DOHH2 (cell line): ENCODE results near the gene TET2.
"Not testable (repeated sequence)": the region's sequence is repeated elsewhere in the genome, so short reads cannot be mapped to it uniquely, and the experiment has no call there.

Source experiments
- H3F3A ChIP-seq: fragments of 200-600 bp; sonication (generic), shearing (Covaris generic); 2 replicates; pipeline ENCODE4 v1.6.0; 2016; ENCODE audit warnings: antibody characterized with exemption, mild to moderate bottlenecking; ENCODE audit not compliant: control insufficient read depth, insufficient read depth
- H3K27ac ChIP-seq: fragments of 200-600 bp; sonication (generic); 2 replicates; pipeline ENCODE4 v1.5.1; 2014; ENCODE audit warnings: low read depth, mild to moderate bottlenecking, low read length, moderate library complexity
- H3K27me3 ChIP-seq: fragments of 200-600 bp; sonication (generic); 2 replicates; pipeline ENCODE4 v1.6.1; 2014; ENCODE audit warnings: mild to moderate bottlenecking, low read length, mixed read lengths; ENCODE audit not compliant: control insufficient read depth
- H3K36me3 ChIP-seq: fragments of 200-600 bp; sonication (generic); 2 replicates; pipeline ENCODE4 v1.6.1; 2014; ENCODE audit warnings: mild to moderate bottlenecking, low read length, moderate library complexity, mixed read lengths; ENCODE audit not compliant: control insufficient read depth
- H3K4me1 ChIP-seq: fragments of 200-600 bp; sonication (generic); 2 replicates; pipeline ENCODE4 v1.6.1; 2014; ENCODE audit warnings: mild to moderate bottlenecking, low read length, mixed read lengths; ENCODE audit not compliant: control insufficient read depth
- H3K4me2 ChIP-seq: fragments of 200-600 bp; sonication (generic); 2 replicates; pipeline ENCODE4 v1.6.0; 2014; ENCODE audit warnings: mild to moderate bottlenecking, low read length, moderate library complexity
- H3K4me3 ChIP-seq: fragments of 200-600 bp; sonication (generic); 2 replicates; pipeline ENCODE4 v1.5.1; 2014; ENCODE audit warnings: mild to moderate bottlenecking, low read length, mixed read lengths
- H3K79me2 ChIP-seq: fragments of 200-600 bp; sonication (generic); 2 replicates; pipeline ENCODE4 v1.6.1; 2014; ENCODE audit warnings: mild to moderate bottlenecking, low read length, mixed read lengths; ENCODE audit not compliant: control insufficient read depth
- H3K9me2 ChIP-seq: fragments of 200-600 bp; sonication (generic); replicated peaks from 2 replicates; pipeline ENCODE4 v1.6.1; 2014; ENCODE audit warnings: mild to moderate bottlenecking, low read length, mixed read lengths; ENCODE audit not compliant: control insufficient read depth
- H3K9me3 ChIP-seq: fragments of 200-600 bp; sonication (generic); 2 replicates; pipeline ENCODE4 v1.6.1; 2014; ENCODE audit warnings: antibody characterized with exemption, low read length, mixed read lengths; ENCODE audit not compliant: control insufficient read depth, insufficient read depth
- H4K20me1 ChIP-seq: fragments of 200-600 bp; sonication (generic); 2 replicates; pipeline ENCODE4 v1.6.0; 2014; ENCODE audit warnings: low read depth, mild to moderate bottlenecking, antibody characterized with exemption, low read length, moderate library complexity; ENCODE audit not compliant: control insufficient read depth, insufficient read depth
- EZH2phosphoT487 ChIP-seq: fragments of 200-600 bp; sonication (generic); IDR thresholded peaks from 2 replicates; pipeline ENCODE4 v1.6.1; 2017; ENCODE audit warnings: borderline replicate concordance, mild to moderate bottlenecking, antibody characterized with exemption, low read length, moderate library complexity, mixed read lengths
- TF ChIP-seq, protein P1 (sequence below): fragments of 200-600 bp; sonication (generic); IDR thresholded peaks from one replicate; pipeline ENCODE4 v1.5.1; 2014; ENCODE audit warnings: antibody characterized with exemption, mild to moderate bottlenecking, low read depth, low read length; ENCODE audit not compliant: poor library complexity, severe bottlenecking

The TET2 gene

GRCh38 chr4:105296672-105297071, 150.0 kb downstream of the TET2 start:
- no peaks in the 10 kb centered on the region for H3K4me1 ChIP-seq
- TF ChIP-seq, protein P1, sequence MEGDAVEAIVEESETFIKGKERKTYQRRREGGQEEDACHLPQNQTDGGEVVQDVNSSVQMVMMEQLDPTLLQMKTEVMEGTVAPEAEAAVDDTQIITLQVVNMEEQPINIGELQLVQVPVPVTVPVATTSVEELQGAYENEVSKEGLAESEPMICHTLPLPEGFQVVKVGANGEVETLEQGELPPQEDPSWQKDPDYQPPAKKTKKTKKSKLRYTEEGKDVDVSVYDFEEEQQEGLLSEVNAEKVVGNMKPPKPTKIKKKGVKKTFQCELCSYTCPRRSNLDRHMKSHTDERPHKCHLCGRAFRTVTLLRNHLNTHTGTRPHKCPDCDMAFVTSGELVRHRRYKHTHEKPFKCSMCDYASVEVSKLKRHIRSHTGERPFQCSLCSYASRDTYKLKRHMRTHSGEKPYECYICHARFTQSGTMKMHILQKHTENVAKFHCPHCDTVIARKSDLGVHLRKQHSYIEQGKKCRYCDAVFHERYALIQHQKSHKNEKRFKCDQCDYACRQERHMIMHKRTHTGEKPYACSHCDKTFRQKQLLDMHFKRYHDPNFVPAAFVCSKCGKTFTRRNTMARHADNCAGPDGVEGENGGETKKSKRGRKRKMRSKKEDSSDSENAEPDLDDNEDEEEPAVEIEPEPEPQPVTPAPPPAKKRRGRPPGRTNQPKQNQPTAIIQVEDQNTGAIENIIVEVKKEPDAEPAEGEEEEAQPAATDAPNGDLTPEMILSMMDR, result no peak
- TF ChIP-seq EZH2phosphoT487, result no peak
- H3K27me3 ChIP-seq, result no peaks in the 10 kb centered on the region
- H3K4me3 ChIP-seq, result no peak overlapping the region
- no peaks in the 10 kb centered on the region for H4K20me1 ChIP-seq
- H3K79me2 ChIP-seq, result no peaks in the 10 kb centered on the region
- no peaks in the 10 kb centered on the region for H3K36me3 ChIP-seq
- no peak overlapping the region for H3K27ac ChIP-seq
- H3K9me2 ChIP-seq, result no peaks in the 10 kb centered on the region
- no peaks in the 10 kb centered on the region for H3K9me3 ChIP-seq
- H3F3A ChIP-seq, result no peaks in the 10 kb centered on the region
- H3K4me2 ChIP-seq, result no peak overlapping the region

DNA sequence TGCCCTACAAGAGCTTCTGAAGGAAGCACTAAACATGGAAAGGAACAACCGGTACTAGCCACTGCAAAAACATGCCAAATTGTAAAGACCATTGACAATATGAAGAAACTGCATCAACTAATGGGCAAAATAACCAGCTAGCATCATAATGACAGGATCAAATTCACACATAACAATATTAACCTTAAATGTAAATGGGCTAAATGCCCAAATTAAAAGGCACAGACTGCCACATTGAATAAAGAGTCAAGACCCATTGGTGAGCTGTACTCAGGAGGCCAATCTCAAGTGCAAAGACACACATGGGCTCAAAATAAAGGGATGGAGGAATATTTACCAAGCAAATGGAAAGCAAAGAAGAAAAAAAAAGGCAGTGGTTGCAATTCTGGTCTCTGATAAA, 152.4 kb downstream of the TET2 start:
- not testable (repeated sequence) for H3K79me2 ChIP-seq, H3K9me2 ChIP-seq, H4K20me1 ChIP-seq, H3K36me3 ChIP-seq, H3K4me2 ChIP-seq, H3K4me3 ChIP-seq, H3K27ac ChIP-seq, H3K9me3 ChIP-seq, H3K27me3 ChIP-seq, H3K4me1 ChIP-seq, H3F3A ChIP-seq

GRCh38 chr4:105304085-105304484, 157.4 kb downstream of the TET2 start:
- Histone ChIP-seq H3K9me3 (0 out of 2 replicates have a peak, but pooled peaks cover 4% of the 10 kb centered on the region), H3K27ac (no peak overlapping the region), H3K79me2 (no peaks in the 10 kb centered on the region), H3K27me3 (no peaks in the 10 kb centered on the region), H3K36me3 (no peaks in the 10 kb centered on the region), H3K4me1 (no peaks in the 10 kb centered on the region), H4K20me1 (no peaks in the 10 kb centered on the region), H3K4me2 (no peak overlapping the region), H3F3A (no peaks in the 10 kb centered on the region), H3K9me2 (no peaks in the 10 kb centered on the region), H3K4me3 (no peak overlapping the region)
- TF ChIP-seq, protein P1, result no peak
- no peak for TF ChIP-seq EZH2phosphoT487

DNA sequence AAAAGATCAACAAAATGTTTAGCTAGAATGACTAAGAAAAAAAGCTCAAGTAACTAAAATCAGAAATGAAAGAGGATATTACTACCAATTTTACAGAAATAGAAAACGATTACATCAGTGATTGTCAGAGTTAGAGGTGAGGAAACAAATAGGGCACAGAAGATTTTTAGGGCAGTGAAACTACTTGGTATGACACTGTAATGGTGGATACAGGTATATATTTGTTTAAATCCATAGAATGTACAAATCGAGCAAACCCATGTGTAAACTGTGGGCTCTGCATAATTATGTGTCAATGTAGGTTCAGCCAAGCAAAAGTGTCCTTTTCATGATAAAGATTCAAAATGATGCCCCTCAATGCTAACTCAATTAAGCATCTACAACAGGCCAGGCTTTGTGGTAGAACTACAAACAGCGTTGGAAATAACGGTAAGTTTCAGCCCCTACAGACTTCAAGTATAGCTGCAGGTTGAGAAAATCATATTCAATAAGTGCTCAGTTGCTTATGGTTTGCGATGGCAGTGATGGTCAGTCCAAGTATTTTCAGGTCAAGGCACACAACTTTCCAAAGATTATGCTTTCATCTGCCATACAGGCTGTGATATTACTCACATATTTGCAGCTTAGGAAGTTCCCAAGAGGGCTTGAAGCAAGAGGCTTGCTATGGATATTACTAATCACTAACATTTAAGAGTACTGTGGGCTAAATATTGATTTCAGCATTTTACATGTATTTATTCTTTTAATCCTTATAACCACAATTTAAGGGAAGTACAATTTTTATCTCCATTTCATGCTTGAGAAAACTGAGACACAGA, 158.6 kb downstream of the TET2 start:
- no peak overlapping the region for H3K4me3 ChIP-seq
- no peaks in the 10 kb centered on the region for H4K20me1 ChIP-seq
- no peak overlapping the region for H3K4me2 ChIP-seq
- H3F3A ChIP-seq, result no peaks in the 10 kb centered on the region
- H3K79me2 ChIP-seq, result no peaks in the 10 kb centered on the region
- H3K9me3 ChIP-seq, result 0 out of 2 replicates have a peak, but pooled peaks cover 4% of the 10 kb centered on the region
- no peaks in the 10 kb centered on the region for H3K27me3 ChIP-seq
- TF ChIP-seq, protein P1, result no peak
- TF ChIP-seq EZH2phosphoT487, result no peak
- H3K4me1 ChIP-seq, result no peaks in the 10 kb centered on the region
- no peak overlapping the region for H3K27ac ChIP-seq
- no peaks in the 10 kb centered on the region for H3K36me3 ChIP-seq
- H3K9me2 ChIP-seq, result no peaks in the 10 kb centered on the region
